Nephron (organoid): Measurements from ENCODE around the gene PSENEN.
A peak's percentile ranks its signal among the peaks of the same experiment; 100 is the strongest.

Experiments
- H3K27ac Mint-ChIP-seq, 3 experiments: 2 replicates each; pipeline ENCODE4 v1.8.0; 2020; ENCODE audit warnings: mixed read lengths in 3 of 3, mild to moderate bottlenecking in 2 of 3, moderate library complexity in 1 of 3
- H3K27me3 Mint-ChIP-seq: 2 replicates; pipeline ENCODE4 v1.8.0; 2021; ENCODE audit warnings: low read depth, mild to moderate bottlenecking, moderate library complexity, mixed read lengths
- H3K36me3 Mint-ChIP-seq: 2 replicates; pipeline ENCODE4 v1.8.0; 2020; ENCODE audit warnings: low read depth, mixed read lengths
- H3K4me1 Mint-ChIP-seq: 2 replicates; pipeline ENCODE4 v1.8.0; 2020; ENCODE audit warnings: mixed read lengths
- H3K4me3 Mint-ChIP-seq, 3 experiments: 2 replicates each; pipeline ENCODE4 v1.8.0; 2020; ENCODE audit warnings: mild to moderate bottlenecking in 3 of 3, mixed read lengths in 3 of 3, moderate library complexity in 2 of 3
- H3K9me3 Mint-ChIP-seq: 2 replicates; pipeline ENCODE4 v1.8.0; 2020; ENCODE audit warnings: mixed read lengths
- TF ChIP-seq, protein P1 (sequence below), 3 experiments: fragments of 200-600 bp; sonication (generic); IDR thresholded peaks; one replicate each; pipeline ENCODE4 v1.5.0; 2021; ENCODE audit warnings: antibody characterized with exemption in 3 of 3; ENCODE audit not compliant: unreplicated experiment in 3 of 3

PSENEN gene

DNA sequence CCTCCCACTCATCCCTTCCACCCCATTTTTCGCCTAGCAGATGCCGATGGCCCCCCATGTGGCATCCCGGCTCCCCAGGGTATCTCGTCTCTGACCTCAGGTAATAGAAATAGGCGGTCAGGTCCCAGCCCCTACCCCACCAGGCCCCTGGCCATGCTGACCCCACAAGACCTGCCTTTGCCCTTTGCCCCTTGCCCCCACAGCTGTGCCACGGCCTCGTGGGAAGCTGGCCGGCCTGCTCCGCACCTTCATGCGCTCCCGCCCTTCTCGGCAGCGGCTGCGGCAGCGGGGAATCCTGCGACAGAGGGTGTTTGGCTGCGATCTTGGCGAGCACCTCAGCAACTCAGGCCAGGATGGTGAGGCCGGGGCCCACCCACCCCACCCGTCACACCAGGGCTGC is 35.3 kb downstream of the PSENEN start:
- no peak overlapping the region for H3K4me3 Mint-ChIP-seq
- peaks cover 33% of the 10 kb centered on the region for H3K36me3 Mint-ChIP-seq
- no peak overlapping the region for H3K27ac Mint-ChIP-seq
- H3K9me3 Mint-ChIP-seq: no peaks in the 10 kb centered on the region
- H3K27me3 Mint-ChIP-seq: peaks cover 6% of the 10 kb centered on the region
- TF ChIP-seq, protein P1, sequence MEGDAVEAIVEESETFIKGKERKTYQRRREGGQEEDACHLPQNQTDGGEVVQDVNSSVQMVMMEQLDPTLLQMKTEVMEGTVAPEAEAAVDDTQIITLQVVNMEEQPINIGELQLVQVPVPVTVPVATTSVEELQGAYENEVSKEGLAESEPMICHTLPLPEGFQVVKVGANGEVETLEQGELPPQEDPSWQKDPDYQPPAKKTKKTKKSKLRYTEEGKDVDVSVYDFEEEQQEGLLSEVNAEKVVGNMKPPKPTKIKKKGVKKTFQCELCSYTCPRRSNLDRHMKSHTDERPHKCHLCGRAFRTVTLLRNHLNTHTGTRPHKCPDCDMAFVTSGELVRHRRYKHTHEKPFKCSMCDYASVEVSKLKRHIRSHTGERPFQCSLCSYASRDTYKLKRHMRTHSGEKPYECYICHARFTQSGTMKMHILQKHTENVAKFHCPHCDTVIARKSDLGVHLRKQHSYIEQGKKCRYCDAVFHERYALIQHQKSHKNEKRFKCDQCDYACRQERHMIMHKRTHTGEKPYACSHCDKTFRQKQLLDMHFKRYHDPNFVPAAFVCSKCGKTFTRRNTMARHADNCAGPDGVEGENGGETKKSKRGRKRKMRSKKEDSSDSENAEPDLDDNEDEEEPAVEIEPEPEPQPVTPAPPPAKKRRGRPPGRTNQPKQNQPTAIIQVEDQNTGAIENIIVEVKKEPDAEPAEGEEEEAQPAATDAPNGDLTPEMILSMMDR (IDR thresholded peaks at IDR 0.05; ENCODE audit: unreplicated experiment in 3 of 3): no peak
- peaks cover 16% of the 10 kb centered on the region for H3K4me1 Mint-ChIP-seq

DNA sequence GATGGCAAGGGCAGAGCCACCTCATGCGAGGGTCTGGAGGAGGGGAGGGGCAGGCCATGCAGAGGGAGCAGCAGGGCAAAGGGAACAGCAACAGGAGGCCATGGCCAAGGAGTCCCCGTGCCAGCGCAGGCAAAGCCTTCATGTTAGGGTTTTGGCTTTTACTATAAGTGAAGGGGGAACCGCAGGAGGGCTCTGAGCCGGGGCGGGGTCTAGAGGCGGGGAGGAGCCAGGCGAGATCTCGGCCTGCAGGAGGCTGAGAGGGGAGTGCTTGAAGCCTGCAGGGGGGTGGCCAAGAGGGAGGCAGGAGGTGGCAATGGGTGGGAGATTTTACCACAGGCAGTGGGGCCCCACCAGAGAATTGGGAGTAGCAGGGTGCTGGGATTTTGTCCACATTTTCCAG is 36.2 kb downstream of the PSENEN start:
- Mint-ChIP-seq H3K4me1 (peaks cover 14% of the 10 kb centered on the region), H3K27me3 (peaks cover 6% of the 10 kb centered on the region), H3K27ac (no peak overlapping the region), H3K36me3 (peaks cover 34% of the 10 kb centered on the region), H3K4me3 (no peak overlapping the region), H3K9me3 (no peaks in the 10 kb centered on the region)
- TF ChIP-seq, protein P1 (IDR thresholded peaks at IDR 0.05; ENCODE audit: unreplicated experiment in 3 of 3): no peak

DNA sequence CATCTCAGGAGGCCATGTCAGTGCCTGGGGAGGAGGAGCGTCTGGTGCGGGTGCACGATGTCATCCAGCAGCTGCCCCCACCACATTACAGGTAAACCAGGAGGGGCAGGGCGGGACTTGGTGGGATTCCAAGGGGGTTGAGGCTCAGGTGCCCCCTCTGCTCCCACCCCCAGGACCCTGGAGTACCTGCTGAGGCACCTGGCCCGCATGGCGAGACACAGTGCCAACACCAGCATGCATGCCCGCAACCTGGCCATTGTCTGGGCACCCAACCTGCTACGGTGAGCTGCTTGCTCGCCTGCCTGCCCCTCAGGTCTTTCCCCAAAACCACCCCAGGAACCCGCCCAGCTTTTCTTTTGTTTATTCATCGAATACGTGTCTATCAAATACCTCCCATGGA is 37.1 kb downstream of the PSENEN start:
- peaks cover 31% of the 10 kb centered on the region for H3K36me3 Mint-ChIP-seq
- H3K4me3 Mint-ChIP-seq: no peak overlapping the region
- H3K9me3 Mint-ChIP-seq: no peaks in the 10 kb centered on the region
- H3K27ac Mint-ChIP-seq: no peak overlapping the region
- TF ChIP-seq, protein P1 (IDR thresholded peaks at IDR 0.05; ENCODE audit: unreplicated experiment in 3 of 3): no peak
- H3K4me1 Mint-ChIP-seq: peaks cover 4% of the 10 kb centered on the region
- peaks cover 6% of the 10 kb centered on the region for H3K27me3 Mint-ChIP-seq

DNA sequence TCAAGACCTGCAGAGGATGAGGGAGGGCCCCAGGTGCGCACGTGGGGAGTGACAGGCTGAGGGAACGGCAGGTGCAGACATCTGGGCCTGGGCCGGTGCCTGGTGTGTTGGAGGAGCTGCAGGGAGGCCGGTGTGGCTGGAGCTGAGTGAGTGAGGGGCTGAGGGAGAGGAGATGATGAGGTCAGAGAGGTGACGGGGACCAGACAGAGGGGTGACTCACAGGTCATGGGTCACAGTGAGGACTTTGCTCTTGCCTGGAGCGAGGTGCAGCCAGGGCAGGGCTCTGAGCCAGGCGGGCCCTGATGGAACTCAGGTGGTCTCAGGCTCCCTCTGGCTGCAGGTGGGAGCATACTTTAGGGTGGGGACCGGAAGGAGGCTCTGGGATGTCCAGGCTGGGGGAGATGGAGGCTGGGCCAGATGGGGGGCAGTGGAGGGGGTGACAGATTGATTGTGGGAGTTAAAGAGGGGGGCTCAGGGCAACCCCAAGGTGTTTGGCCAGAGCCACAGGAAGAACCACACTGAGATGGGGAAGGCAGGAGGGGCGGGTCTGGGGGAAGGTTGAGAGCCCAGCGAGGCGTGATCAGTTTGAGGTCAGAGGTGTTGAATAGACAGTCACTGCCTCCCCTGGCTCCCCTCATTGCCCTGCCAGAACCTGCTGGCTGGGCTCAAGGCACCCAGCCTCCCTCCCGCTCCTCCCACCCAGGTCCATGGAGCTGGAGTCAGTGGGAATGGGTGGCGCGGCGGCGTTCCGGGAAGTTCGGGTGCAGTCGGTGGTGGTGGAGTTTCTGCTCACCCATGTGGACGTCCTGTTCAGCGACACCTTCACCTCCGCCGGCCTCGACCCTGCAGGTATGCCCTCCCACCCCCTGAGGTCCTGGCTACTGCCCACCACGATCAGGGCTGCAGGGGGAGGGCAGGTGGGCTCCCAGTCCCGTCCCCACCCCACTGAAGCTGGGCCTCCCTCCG is 38.3 kb downstream of the PSENEN start:
- Mint-ChIP-seq H3K4me3 (no peak overlapping the region), H3K9me3 (no peaks in the 10 kb centered on the region), H3K27ac (peak overlapping the region in 1 of 3 experiments; percentile 43), H3K36me3 (peaks cover 31% of the 10 kb centered on the region), H3K27me3 (peaks cover 6% of the 10 kb centered on the region), H3K4me1 (no peaks in the 10 kb centered on the region)
- TF ChIP-seq, protein P1 (IDR thresholded peaks at IDR 0.05; ENCODE audit: unreplicated experiment in 3 of 3): peak in 1 of 3 experiments; percentile 7

DNA sequence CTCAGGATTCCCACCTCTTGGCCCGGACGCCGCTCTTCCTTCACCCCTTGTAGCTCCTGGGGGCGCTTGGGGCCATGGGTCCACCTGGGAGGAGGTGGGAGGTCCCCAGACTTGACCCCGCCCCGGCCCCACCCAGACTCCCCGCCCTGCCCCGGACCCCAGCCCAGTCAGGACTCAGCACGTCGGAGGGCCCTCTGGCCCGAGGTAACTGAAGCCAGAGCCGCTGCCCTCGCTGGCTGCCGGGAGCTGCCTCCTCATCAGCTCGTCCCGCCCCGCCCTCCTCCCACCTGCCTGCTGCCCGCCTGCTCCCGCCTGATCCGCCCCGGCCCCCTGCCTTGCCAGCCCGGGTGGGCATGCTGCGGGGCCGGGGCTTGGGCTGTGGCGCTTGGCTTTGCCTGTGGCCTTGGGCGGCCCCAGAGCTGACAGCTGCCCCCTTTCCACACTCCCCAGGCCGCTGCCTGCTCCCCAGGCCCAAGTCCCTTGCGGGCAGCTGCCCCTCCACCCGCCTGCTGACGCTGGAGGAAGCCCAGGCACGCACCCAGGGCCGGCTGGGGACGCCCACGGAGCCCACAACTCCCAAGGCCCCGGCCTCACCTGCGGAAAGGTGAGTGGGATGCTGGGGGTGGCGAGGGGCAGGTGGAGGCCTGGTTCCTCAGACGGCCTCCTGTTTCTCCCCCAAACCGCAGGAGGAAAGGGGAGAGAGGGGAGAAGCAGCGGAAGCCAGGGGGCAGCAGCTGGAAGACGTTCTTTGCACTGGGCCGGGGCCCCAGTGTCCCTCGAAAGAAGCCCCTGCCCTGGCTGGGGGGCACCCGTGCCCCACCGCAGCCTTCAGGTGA is 39.3 kb downstream of the PSENEN start:
- peaks cover 24% of the 10 kb centered on the region for H3K36me3 Mint-ChIP-seq
- TF ChIP-seq, protein P1 (IDR thresholded peaks at IDR 0.05; ENCODE audit: unreplicated experiment in 3 of 3): no peak
- H3K9me3 Mint-ChIP-seq: no peaks in the 10 kb centered on the region
- H3K27ac Mint-ChIP-seq: no peak overlapping the region
- H3K4me3 Mint-ChIP-seq: no peak overlapping the region
- no peaks in the 10 kb centered on the region for H3K4me1 Mint-ChIP-seq
- H3K27me3 Mint-ChIP-seq: peaks cover 6% of the 10 kb centered on the region
